A673 (cell line): ENCODE data around the gene FARP1. TPM values are rescaled to one million over a fixed set of nuclear protein-coding genes. Genes with fewer than 3 reads are reported as not detected.

Experiments used
- BruUV-seq: library from RNA; stranded (reverse); fragments of 400-500 nt; replicated peaks from 2 replicates; lab custom pipeline; 2021; lab: Mats Ljungman, UMichigan
- CTCF ChIA-PET: fragments of 300-600 bp; sonication (Branson Sonifier 250); formaldehyde crosslinking; loops from one replicate; lab custom pipeline; 2022; ENCODE audit warnings: antibody characterized with exemption; lab: Charles Lee
- POLR2A ChIA-PET: fragments of 300-600 bp; sonication (Branson Sonifier 250); formaldehyde crosslinking; loops from one replicate; lab custom pipeline; 2022; ENCODE audit warnings: antibody characterized with exemption; ENCODE audit not compliant: low non-redundant PET; lab: Charles Lee
- DNase-seq: peaks from one replicate; pipeline ENCODE4 v3.0.0-alpha.2; 2015; ENCODE audit warnings: low spot score
- H3K27ac ChIP-seq: fragments of 200-600 bp; sonication (generic); 2 replicates; pipeline ENCODE4 v1.5.1; 2016; ENCODE audit warnings: mixed run types, low read depth, mild to moderate bottlenecking, mixed read lengths, antibody characterized with exemption, low read length; ENCODE audit not compliant: poor library complexity, severe bottlenecking
- H3K27me3 ChIP-seq: fragments of 200-600 bp; sonication (generic); replicated peaks from 2 replicates; pipeline ENCODE4 v1.6.1; 2017; ENCODE audit warnings: mixed run types, low read depth, mild to moderate bottlenecking, mixed read lengths, antibody characterized with exemption, low read length; ENCODE audit not compliant: insufficient read depth, poor library complexity
- H3K36me3 ChIP-seq: fragments of 200-600 bp; sonication (generic); 2 replicates; pipeline ENCODE4 v1.6.1; 2016; ENCODE audit warnings: mixed run types, mild to moderate bottlenecking, mixed read lengths, antibody characterized with exemption, low read length; ENCODE audit not compliant: insufficient read depth, poor library complexity, severe bottlenecking
- H3K4me1 ChIP-seq: fragments of 200-600 bp; sonication (generic); 2 replicates; pipeline ENCODE4 v1.6.1; 2017; ENCODE audit warnings: mixed run types, mild to moderate bottlenecking, mixed read lengths, antibody characterized with exemption, low read length; ENCODE audit not compliant: insufficient read depth, poor library complexity, severe bottlenecking
- H3K4me3 ChIP-seq: fragments of 200-600 bp; sonication (generic); 2 replicates; pipeline ENCODE4 v1.5.1; 2016; ENCODE audit warnings: low read depth, mixed run types, mild to moderate bottlenecking, mixed read lengths, low read length; ENCODE audit not compliant: poor library complexity, severe bottlenecking
- H3K9me3 ChIP-seq: fragments of 200-600 bp; sonication (generic); 2 replicates; pipeline ENCODE4 v1.6.1; 2016; ENCODE audit warnings: mixed run types, low read depth, mild to moderate bottlenecking, mixed read lengths, antibody characterized with exemption, low read length; ENCODE audit not compliant: poor library complexity, severe bottlenecking
- CTCF ChIP-seq: fragments of 300-800, 200-600 bp; sonication (generic); conservative IDR thresholded peaks from 2 replicates; pipeline ENCODE4 v1.5.1; 2017; ENCODE audit warnings: low read depth, mild to moderate bottlenecking, antibody characterized with exemption, low read length, moderate library complexity, mixed read lengths
- EZH2 ChIP-seq: fragments of 200-600 bp; sonication (generic); IDR thresholded peaks from 2 replicates; pipeline ENCODE4 v1.6.1; 2017; ENCODE audit warnings: borderline replicate concordance, low read depth, mild to moderate bottlenecking, mixed read lengths, antibody characterized with exemption, low read length; ENCODE audit not compliant: poor library complexity, severe bottlenecking
- intact Hi-C: fragments of 100-400 bp; cut with micrococcal nuclease; formaldehyde crosslinking; loops from one replicate; pipeline ENCODE4 v1.10.0; 2022; ENCODE audit not compliant: unreplicated experiment
- total RNA-seq: library from RNA; stranded (reverse); gene quantifications from 2 replicates; pipeline ENCODE4 v1.2.3, GENCODE V29; 2021

The FARP1 gene
- total RNA-seq, 1 experiment from 2014 or later, result 177 TPM

GRCh38 chr13:98162935-98163334 is 20.0 kb downstream of the FARP1 start:
- H3K27me3 ChIP-seq, result no peaks in the 10 kb centered on the region
- ChIA-PET POLR2A (no interaction called here), CTCF (no interaction called here)
- H3K27ac ChIP-seq, result no peak overlapping the region
- H3K4me1 ChIP-seq, result peaks cover under 1% of the 10 kb centered on the region
- no peak overlapping the region for H3K4me3 ChIP-seq
- intact Hi-C loops, result no loop called here
- no peak for DNase-seq
- no peaks in the 10 kb centered on the region for H3K36me3 ChIP-seq
- TF ChIP-seq CTCF, result no peak
- TF ChIP-seq EZH2, result no peak
- H3K9me3 ChIP-seq, result no peaks in the 10 kb centered on the region
- BruUV-seq, result no TSS peak

GRCh38 chr13:98169331-98169730 is 26.4 kb downstream of the FARP1 start:
- intact Hi-C loops, result no loop called here
- DNase-seq, result no peak
- no peak for TF ChIP-seq EZH2
- Histone ChIP-seq H3K36me3 (no peaks in the 10 kb centered on the region), H3K4me3 (no peak overlapping the region), H3K4me1 (peaks cover 39% of the 10 kb centered on the region), H3K27me3 (no peaks in the 10 kb centered on the region), H3K9me3 (no peaks in the 10 kb centered on the region), H3K27ac (no peak overlapping the region)
- POLR2A ChIA-PET, result no interaction called here
- BruUV-seq, result no TSS peak
- CTCF ChIA-PET, result no interaction called here

GRCh38 chr13:98171900-98172589 is 29.2 kb downstream of the FARP1 start:
- intact Hi-C loops, result no loop called here
- peaks cover 54% of the 10 kb centered on the region for H3K4me1 ChIP-seq
- BruUV-seq, result no TSS peak
- POLR2A ChIA-PET, result interaction anchor here (0.7 kb wide), 1 partner anchor 42 kb away, joined by 3 read pairs; no protein-coding TSS in a partner anchor
- CTCF ChIA-PET, result no interaction called here
- H3K36me3 ChIP-seq, result no peaks in the 10 kb centered on the region
- H3K4me3 ChIP-seq, result no peak overlapping the region
- no peak for TF ChIP-seq EZH2
- TF ChIP-seq CTCF, result no peak
- DNase-seq, result peak; percentile 32
- H3K9me3 ChIP-seq, result no peaks in the 10 kb centered on the region
- peak overlapping the region; percentile 33 for H3K27ac ChIP-seq
- H3K27me3 ChIP-seq, result no peaks in the 10 kb centered on the region
